NT2/D1 (cell line): ENCODE data around the gene NT5DC3.

ENCODE experiments used
- DNase-seq: peaks from one replicate; pipeline ENCODE4 v3.0.0-alpha.2; 2011; ENCODE audit warnings: low read depth, low spot score
- H3K27me3 ChIP-seq: 2 replicates; pipeline ENCODE4 v1.6.0; 2011; ENCODE audit warnings: mild to moderate bottlenecking; ENCODE audit not compliant: insufficient read length, insufficient read depth
- H3K36me3 ChIP-seq: 2 replicates; pipeline ENCODE4 v1.6.1; 2011; ENCODE audit warnings: mild to moderate bottlenecking, low read length, mixed read lengths; ENCODE audit not compliant: insufficient read depth, insufficient read length
- H3K4me1 ChIP-seq: 2 replicates; pipeline ENCODE4 v1.5.1; 2011; ENCODE audit not compliant: insufficient read depth, insufficient read length
- H3K4me3 ChIP-seq: 2 replicates; pipeline ENCODE4 v1.5.1; 2011; ENCODE audit warnings: low read depth; ENCODE audit not compliant: insufficient read length
- H3K9ac ChIP-seq: 2 replicates; pipeline ENCODE4 v1.6.0; 2011; ENCODE audit warnings: low read depth; ENCODE audit not compliant: insufficient read length
- H3K9me3 ChIP-seq: 2 replicates; pipeline ENCODE4 v1.5.1; 2011; ENCODE audit warnings: mild to moderate bottlenecking, low read length; ENCODE audit not compliant: insufficient read depth
- SUZ12 ChIP-seq: IDR thresholded peaks from 2 replicates; pipeline ENCODE4 v1.6.1; 2011; ENCODE audit not compliant: insufficient read length, insufficient read depth; ENCODE audit errors: extremely low read depth
- YY1 ChIP-seq: IDR thresholded peaks from 2 replicates; pipeline ENCODE4 v1.6.1; 2011; ENCODE audit not compliant: insufficient read length, insufficient read depth
- ZNF274 ChIP-seq: IDR thresholded peaks from 2 replicates; pipeline ENCODE4 v1.6.1; 2011; ENCODE audit warnings: mild to moderate bottlenecking, low read depth, low read length

The NT5DC3 gene

DNA sequence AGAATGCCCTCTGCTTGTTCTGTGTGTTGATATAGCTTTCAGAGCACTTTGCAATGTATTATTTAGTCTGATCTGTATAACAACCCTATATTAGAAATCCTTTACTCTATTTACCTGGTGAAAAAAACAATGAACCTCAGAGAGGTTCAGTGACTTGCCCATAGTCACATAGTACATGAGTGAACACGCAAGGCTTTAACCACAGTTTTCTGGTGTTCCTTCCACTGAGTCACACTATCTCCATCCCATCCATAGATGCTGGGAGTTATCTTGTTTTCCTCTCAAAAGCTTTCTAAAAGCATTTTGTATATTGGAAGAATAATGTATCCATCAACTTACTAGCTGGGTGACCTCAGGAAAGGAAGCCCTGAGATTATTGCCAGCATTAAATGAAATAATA lies 104.5 kb downstream of the NT5DC3 start:
- no peak for DNase-seq
- H3K36me3 ChIP-seq, result no peaks in the 10 kb centered on the region
- no peaks in the 10 kb centered on the region for H3K4me1 ChIP-seq
- no peaks in the 10 kb centered on the region for H3K27me3 ChIP-seq
- no peak overlapping the region for H3K9ac ChIP-seq
- TF ChIP-seq YY1 (no peak), ZNF274 (no peak), SUZ12 (no peak)
- no peak overlapping the region for H3K4me3 ChIP-seq
- peaks cover 4% of the 10 kb centered on the region for H3K9me3 ChIP-seq

GRCh38 chr12:103735291-103735690 lies 105.7 kb downstream of the NT5DC3 start:
- H3K36me3 ChIP-seq, result no peaks in the 10 kb centered on the region
- H3K9me3 ChIP-seq, result peaks cover 15% of the 10 kb centered on the region
- H3K27me3 ChIP-seq, result no peaks in the 10 kb centered on the region
- no peak overlapping the region for H3K9ac ChIP-seq
- H3K4me3 ChIP-seq, result no peak overlapping the region
- TF ChIP-seq SUZ12 (no peak), ZNF274 (no peak), YY1 (no peak)
- H3K4me1 ChIP-seq, result no peaks in the 10 kb centered on the region
- no peak for DNase-seq

DNA sequence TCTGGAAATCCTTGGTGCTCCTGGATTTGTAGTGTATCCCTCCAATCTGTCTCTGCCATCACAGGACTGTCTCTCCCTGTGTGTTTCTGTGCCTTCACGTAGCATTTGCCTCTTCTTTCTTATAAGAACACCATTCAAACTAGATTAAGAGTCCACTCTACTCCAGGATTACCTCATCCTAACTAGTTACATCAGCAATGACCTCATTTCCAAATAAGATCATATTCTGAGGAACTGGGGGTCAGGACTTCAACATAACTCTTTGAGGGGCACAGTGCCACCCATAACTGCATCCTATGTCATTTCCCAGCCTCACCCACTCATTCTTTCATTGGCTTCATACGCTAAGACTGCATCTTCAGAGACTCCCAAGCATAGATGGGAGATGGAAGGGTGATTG lies 106.2 kb downstream of the NT5DC3 start:
- Histone ChIP-seq H3K36me3 (no peaks in the 10 kb centered on the region), H3K27me3 (no peaks in the 10 kb centered on the region), H3K4me1 (no peaks in the 10 kb centered on the region), H3K4me3 (no peak overlapping the region), H3K9me3 (peaks cover 15% of the 10 kb centered on the region), H3K9ac (no peak overlapping the region)
- TF ChIP-seq ZNF274 (no peak), YY1 (no peak), SUZ12 (no peak)
- DNase-seq, result no peak

DNA sequence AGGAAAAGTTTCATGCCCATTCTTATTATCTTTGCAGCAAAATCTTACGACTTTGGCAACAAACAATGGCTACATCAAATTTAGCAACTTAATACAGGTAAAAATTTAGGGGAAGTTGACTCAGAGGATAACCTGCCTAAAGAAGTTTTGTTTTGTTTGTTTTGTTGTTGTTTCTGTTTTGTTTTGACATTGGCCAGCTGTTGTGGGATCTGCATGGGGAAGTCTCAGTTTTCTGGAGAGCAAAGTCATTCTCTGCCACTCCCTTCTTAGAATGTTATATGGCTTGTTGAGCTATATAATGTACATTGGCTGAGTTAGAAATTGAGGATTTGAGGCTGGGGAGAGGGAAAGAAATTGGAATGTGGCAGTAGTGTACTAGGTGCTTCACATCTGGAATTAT lies 109.5 kb downstream of the NT5DC3 start:
- H3K9me3 ChIP-seq, result peaks cover 15% of the 10 kb centered on the region
- no peak for TF ChIP-seq ZNF274
- no peak for TF ChIP-seq SUZ12
- no peak for TF ChIP-seq YY1
- H3K4me3 ChIP-seq, result no peak overlapping the region
- H3K4me1 ChIP-seq, result no peaks in the 10 kb centered on the region
- no peaks in the 10 kb centered on the region for H3K27me3 ChIP-seq
- no peak for DNase-seq
- H3K36me3 ChIP-seq, result no peaks in the 10 kb centered on the region
- no peak overlapping the region for H3K9ac ChIP-seq

GRCh38 chr12:103729499-103729898 lies 111.5 kb downstream of the NT5DC3 start:
- DNase-seq, result no peak
- TF ChIP-seq ZNF274 (no peak), YY1 (no peak), SUZ12 (no peak)
- Histone ChIP-seq H3K4me3 (no peak overlapping the region), H3K36me3 (no peaks in the 10 kb centered on the region), H3K27me3 (no peaks in the 10 kb centered on the region), H3K9ac (no peak overlapping the region), H3K9me3 (peaks cover 15% of the 10 kb centered on the region), H3K4me1 (no peaks in the 10 kb centered on the region)

DNA sequence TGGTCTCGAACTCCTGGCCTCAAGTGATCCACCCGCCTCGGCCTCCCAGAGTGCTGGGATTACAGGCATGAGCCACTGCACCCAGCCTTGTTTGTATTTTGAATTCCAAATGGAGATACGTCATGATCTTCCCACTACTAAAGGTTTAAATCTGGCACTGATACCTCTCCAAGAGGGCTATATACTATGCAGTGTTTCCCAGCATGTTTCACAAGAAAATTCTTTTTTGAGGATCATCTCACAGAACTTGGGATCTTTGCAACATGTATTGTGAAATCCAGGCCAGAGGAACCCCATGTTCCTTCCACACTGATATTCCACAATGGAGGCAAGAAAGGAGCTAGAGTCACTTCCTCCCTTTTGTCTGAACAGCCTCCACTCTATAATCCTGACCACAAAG lies 112.7 kb downstream of the NT5DC3 start:
- DNase-seq, result no peak
- TF ChIP-seq SUZ12, result no peak
- no peak for TF ChIP-seq YY1
- TF ChIP-seq ZNF274, result no peak

GRCh38 chr12:103727638-103728037 lies 113.4 kb downstream of the NT5DC3 start:
- H3K27me3 ChIP-seq, result no peaks in the 10 kb centered on the region
- DNase-seq, result no peak

More for the DNA sequence above, 112.7 kb downstream of the NT5DC3 start:
- H3K27me3 ChIP-seq, result no peaks in the 10 kb centered on the region
- H3K36me3 ChIP-seq, result no peaks in the 10 kb centered on the region
- H3K4me1 ChIP-seq, result no peaks in the 10 kb centered on the region
- no peak overlapping the region for H3K9ac ChIP-seq
- H3K9me3 ChIP-seq, result peaks cover 15% of the 10 kb centered on the region
- H3K4me3 ChIP-seq, result no peak overlapping the region

GRCh38 chr12:103725398-103725797 lies 115.6 kb downstream of the NT5DC3 start:
- TF ChIP-seq SUZ12, result no peak
- TF ChIP-seq YY1, result no peak
- no peak for TF ChIP-seq ZNF274
- H3K9me3 ChIP-seq, result no peaks in the 10 kb centered on the region
- no peak overlapping the region for H3K4me3 ChIP-seq
- H3K27me3 ChIP-seq, result no peaks in the 10 kb centered on the region
- no peak overlapping the region for H3K9ac ChIP-seq
- no peaks in the 10 kb centered on the region for H3K36me3 ChIP-seq
- no peaks in the 10 kb centered on the region for H3K4me1 ChIP-seq
- DNase-seq, result no peak

More at GRCh38 chr12:103727638-103728037, 113.4 kb downstream of the NT5DC3 start:
- no peak for TF ChIP-seq ZNF274
- TF ChIP-seq SUZ12, result no peak
- TF ChIP-seq YY1, result no peak
- no peak overlapping the region for H3K9ac ChIP-seq
- no peaks in the 10 kb centered on the region for H3K4me1 ChIP-seq
- H3K4me3 ChIP-seq, result no peak overlapping the region
- H3K9me3 ChIP-seq, result peaks cover 15% of the 10 kb centered on the region
- H3K36me3 ChIP-seq, result no peaks in the 10 kb centered on the region
